Kidney (tissue), 14 donors: Measurements from ENCODE around the gene MYL12B. TPM values are rescaled to one million over a fixed set of nuclear protein-coding genes. Genes with fewer than 3 reads are reported as not detected.

Experiments used
- DNase-seq, 5 donors: peaks; one replicate each; pipeline ENCODE4 v3.0.0-alpha.2; 2013 to 2020
- FAIRE-seq: peaks from 2 replicates; lab custom pipeline; 2012; peaks lifted over from hg19 to GRCh38; lab: Jason Lieb, UNC
- H3K27ac ChIP-seq, 2 donors: one replicate each; pipeline ENCODE4 v1.7.0; 2013; ENCODE audit warnings: low read depth in 2 of 2, low read length in 2 of 2, inconsistent platforms in 1 of 2
- H3K27me3 ChIP-seq: one replicate; pipeline ENCODE4 v1.7.1; 2013; ENCODE audit warnings: low read length, inconsistent platforms; ENCODE audit not compliant: control insufficient read depth, insufficient read depth
- H3K36me3 ChIP-seq, 3 donors: one replicate each; pipeline versions ENCODE4 v1.7.0 to v1.7.1; 2013; ENCODE audit warnings: low read length in 3 of 3, control low read depth in 1 of 3, inconsistent platforms in 1 of 3; ENCODE audit not compliant: insufficient read depth in 3 of 3, control insufficient read depth in 2 of 3
- H3K4me1 ChIP-seq, 3 donors: one replicate each; pipeline versions ENCODE4 v1.7.0 to v1.7.1; 2013; ENCODE audit warnings: low read length in 3 of 3, inconsistent platforms in 1 of 3, low read depth in 1 of 3; ENCODE audit not compliant: control insufficient read depth in 2 of 3, insufficient read depth in 2 of 3
- H3K4me3 ChIP-seq, 3 donors: one replicate each; pipeline versions ENCODE4 v1.7.0 to v1.8.1; 2013; ENCODE audit warnings: low read length in 3 of 3, control low read depth in 1 of 3, inconsistent platforms in 1 of 3
- H3K9ac ChIP-seq, 3 donors: one replicate each; pipeline versions ENCODE4 v1.7.0 to v1.7.1; 2013; ENCODE audit warnings: low read length in 3 of 3, control low read depth in 1 of 3, inconsistent platforms in 1 of 3
- H3K9me3 ChIP-seq, 3 donors: one replicate each; pipeline versions ENCODE4 v1.7.0 to v1.7.1; 2013; ENCODE audit warnings: low read length in 3 of 3, control low read depth in 1 of 3, inconsistent platforms in 1 of 3; ENCODE audit not compliant: control insufficient read depth in 2 of 3, insufficient read depth in 1 of 3
- intact Hi-C: fragments of 100-400 bp; cut with DNase I; formaldehyde crosslinking; loops from one replicate; pipeline ENCODE4 v1.11.1; 2022
- polyA plus RNA-seq: library from polyadenylated mRNA; stranded (reverse); fragments of 350-450 nt; fragmentation: Illumina TruSeq; extraction: RNeasy Lipid Tissue Mini Kit (QIAGEN cat#74804); gene quantifications from one replicate; pipeline ENCODE4 v1.2.3, GENCODE V29; 2014; ENCODE audit warnings: low read depth, low replicate concordance; ENCODE audit not compliant: insufficient read depth
- total RNA-seq: library from RNA; stranded (reverse); fragmentation: NEBNext Ultra II Directional; extraction: Animal tissue kit (Norgen Biotek cat#: 25700); gene quantifications from one replicate; pipeline ENCODE4 v1.2.1, GENCODE V29; 2021
- TF ChIP-seq, protein P1 (sequence below): IDR thresholded peaks from 3 replicates; pipeline ENCODE4 v1.5.1; 2012; ENCODE audit warnings: mild to moderate bottlenecking, moderate library complexity, borderline replicate concordance; ENCODE audit not compliant: insufficient read depth; ENCODE audit errors: extremely low read depth
- donor health status: control.
- donor health status: control.
- donor health status: control.
- donor health status: control.
- donor health status: control.
- donor health status: DM: yes; HTN: yes; CAD: no.
- donor health status: Normal renal cell carcinoma (clear cell type).

Gene MYL12B
- total and polyA plus RNA-seq, 2 donors from 2014 or later = 448 to 884 TPM

DNA sequence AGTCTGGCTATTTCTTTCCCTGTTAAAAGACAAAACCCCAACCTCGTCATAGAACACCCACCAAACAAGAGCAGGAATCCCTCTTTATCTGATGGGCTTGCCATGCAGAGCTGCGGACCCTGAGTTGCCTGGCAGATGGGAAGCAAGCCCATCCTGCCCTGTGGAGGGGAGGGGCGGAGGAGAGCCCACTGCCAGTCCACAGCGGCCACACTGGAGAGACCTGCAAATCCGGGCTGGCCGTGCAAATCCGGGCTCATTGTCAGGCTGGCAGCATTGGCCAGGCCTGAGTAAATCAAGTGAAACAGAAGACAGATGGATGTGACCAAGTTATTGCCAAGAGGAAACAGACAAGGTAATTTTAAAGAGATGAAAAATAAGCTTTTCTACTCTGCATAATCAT, 22.0 kb downstream of the MYL12B start:
- Histone ChIP-seq H3K4me3 (no peak overlapping the region), H3K4me1 (no peaks in the 10 kb centered on the region), H3K9ac (no peak overlapping the region), H3K36me3 (no peaks in the 10 kb centered on the region), H3K27me3 (no peaks in the 10 kb centered on the region), H3K27ac (no peak overlapping the region), H3K9me3 (no peaks in the 10 kb centered on the region)
- DNase-seq = peak in 3 of 5 donors; percentile 14 to 54 (median 33)
- intact Hi-C loops = loop anchor here (5.0 kb wide), 1 partner anchor 383 kb away; no protein-coding TSS in a partner anchor
- no peak for FAIRE-seq
- TF ChIP-seq, protein P1, sequence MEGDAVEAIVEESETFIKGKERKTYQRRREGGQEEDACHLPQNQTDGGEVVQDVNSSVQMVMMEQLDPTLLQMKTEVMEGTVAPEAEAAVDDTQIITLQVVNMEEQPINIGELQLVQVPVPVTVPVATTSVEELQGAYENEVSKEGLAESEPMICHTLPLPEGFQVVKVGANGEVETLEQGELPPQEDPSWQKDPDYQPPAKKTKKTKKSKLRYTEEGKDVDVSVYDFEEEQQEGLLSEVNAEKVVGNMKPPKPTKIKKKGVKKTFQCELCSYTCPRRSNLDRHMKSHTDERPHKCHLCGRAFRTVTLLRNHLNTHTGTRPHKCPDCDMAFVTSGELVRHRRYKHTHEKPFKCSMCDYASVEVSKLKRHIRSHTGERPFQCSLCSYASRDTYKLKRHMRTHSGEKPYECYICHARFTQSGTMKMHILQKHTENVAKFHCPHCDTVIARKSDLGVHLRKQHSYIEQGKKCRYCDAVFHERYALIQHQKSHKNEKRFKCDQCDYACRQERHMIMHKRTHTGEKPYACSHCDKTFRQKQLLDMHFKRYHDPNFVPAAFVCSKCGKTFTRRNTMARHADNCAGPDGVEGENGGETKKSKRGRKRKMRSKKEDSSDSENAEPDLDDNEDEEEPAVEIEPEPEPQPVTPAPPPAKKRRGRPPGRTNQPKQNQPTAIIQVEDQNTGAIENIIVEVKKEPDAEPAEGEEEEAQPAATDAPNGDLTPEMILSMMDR = no peak

DNA sequence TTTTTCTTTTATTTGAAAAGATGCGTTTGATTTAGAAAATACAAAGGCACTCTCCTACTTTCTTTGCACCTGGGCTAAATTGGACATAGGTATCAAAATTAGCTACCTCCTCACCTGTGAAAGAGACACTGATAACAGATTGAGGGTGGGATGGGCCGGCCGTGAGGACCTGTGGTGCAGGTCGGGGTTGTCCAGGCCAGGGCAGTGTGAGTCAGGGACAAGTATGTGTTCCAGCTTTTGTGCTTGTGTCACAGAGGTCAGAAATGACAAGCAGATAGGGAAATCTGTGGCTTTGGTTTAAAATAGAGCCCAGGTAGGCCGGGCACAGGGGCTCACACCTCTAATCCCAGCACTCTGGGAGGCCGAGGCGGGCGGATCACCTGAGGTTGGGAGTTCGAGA, 22.6 kb downstream of the MYL12B start:
- Histone ChIP-seq H3K27me3 (no peaks in the 10 kb centered on the region), H3K9me3 (no peaks in the 10 kb centered on the region), H3K9ac (no peak overlapping the region), H3K4me1 (no peaks in the 10 kb centered on the region), H3K36me3 (no peaks in the 10 kb centered on the region), H3K27ac (no peak overlapping the region), H3K4me3 (no peak overlapping the region)
- no peak for FAIRE-seq
- TF ChIP-seq, protein P1 = no peak
- DNase-seq = no peak
- intact Hi-C loops = loop anchor here (5.0 kb wide), 1 partner anchor 383 kb away; no protein-coding TSS in a partner anchor

- intact Hi-C loops = no loop called here
- no peaks in the 10 kb centered on the region for H3K27me3 ChIP-seq
- H3K9ac ChIP-seq = no peak overlapping the region
- no peak for FAIRE-seq
- TF ChIP-seq, protein P1 = no peak
- no peaks in the 10 kb centered on the region for H3K9me3 ChIP-seq
- no peaks in the 10 kb centered on the region for H3K36me3 ChIP-seq
- no peak overlapping the region for H3K4me3 ChIP-seq
- no peak overlapping the region for H3K27ac ChIP-seq
- no peak for DNase-seq
- H3K4me1 ChIP-seq = no peaks in the 10 kb centered on the region
These were observed 24.2 kb downstream of the MYL12B start for GRCh38 chr18:3286159-3286558.
